ENCODE data around the gene VPS26B.

DNA sequence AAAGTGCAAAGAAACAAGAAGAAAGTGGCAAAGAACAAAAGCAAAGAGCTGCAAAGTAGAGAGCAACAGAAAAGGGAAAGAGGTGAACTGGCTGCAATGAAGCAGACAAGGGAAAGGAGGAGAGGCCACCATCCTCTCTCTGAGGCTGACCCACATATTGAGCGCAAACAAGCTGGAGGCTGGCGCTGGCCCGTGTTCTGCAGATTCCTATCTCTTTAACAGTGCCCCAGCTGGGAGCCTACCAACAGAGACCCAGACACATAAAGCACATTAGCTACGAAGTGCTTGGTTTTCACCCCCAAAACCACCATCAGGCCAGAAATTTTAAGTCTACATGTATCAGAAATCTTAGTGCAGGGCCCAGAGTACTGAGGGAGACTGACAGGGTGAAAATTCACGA lies 18.3 kb upstream of the VPS26B start:
- TF ChIP-seq POLR2AphosphoS5 (IDR thresholded peaks at IDR 0.05), result no peak
- TF ChIP-seq, protein P1, sequence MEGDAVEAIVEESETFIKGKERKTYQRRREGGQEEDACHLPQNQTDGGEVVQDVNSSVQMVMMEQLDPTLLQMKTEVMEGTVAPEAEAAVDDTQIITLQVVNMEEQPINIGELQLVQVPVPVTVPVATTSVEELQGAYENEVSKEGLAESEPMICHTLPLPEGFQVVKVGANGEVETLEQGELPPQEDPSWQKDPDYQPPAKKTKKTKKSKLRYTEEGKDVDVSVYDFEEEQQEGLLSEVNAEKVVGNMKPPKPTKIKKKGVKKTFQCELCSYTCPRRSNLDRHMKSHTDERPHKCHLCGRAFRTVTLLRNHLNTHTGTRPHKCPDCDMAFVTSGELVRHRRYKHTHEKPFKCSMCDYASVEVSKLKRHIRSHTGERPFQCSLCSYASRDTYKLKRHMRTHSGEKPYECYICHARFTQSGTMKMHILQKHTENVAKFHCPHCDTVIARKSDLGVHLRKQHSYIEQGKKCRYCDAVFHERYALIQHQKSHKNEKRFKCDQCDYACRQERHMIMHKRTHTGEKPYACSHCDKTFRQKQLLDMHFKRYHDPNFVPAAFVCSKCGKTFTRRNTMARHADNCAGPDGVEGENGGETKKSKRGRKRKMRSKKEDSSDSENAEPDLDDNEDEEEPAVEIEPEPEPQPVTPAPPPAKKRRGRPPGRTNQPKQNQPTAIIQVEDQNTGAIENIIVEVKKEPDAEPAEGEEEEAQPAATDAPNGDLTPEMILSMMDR (IDR thresholded peaks at IDR 0.05), result no peak
- TF ChIP-seq POLR2A (IDR thresholded peaks at IDR 0.05; ENCODE audit: low read depth), result no peak
- TF ChIP-seq EP300 (IDR thresholded peaks at IDR 0.05), result no peak
